GM23338 (cell line): Measurements from ENCODE around the gene TLE6. TPM values are rescaled to one million over a fixed set of nuclear protein-coding genes. Genes with fewer than 3 reads are reported as not detected.

Source experiments
- ATAC-seq: fragments of 200-7000 bp; cut with Tn5 transposase; 3 replicates; pipeline ENCODE4 v1.9.1; 2020
- DNase-seq: peaks from one replicate; pipeline ENCODE4 v3.0.0-alpha.2; 2015; ENCODE audit warnings: low spot score
- H2AFZ ChIP-seq: fragments of 200-600 bp; sonication (generic); 2 replicates; pipeline ENCODE4 v1.8.0; 2016; ENCODE audit warnings: antibody characterized with exemption, mild to moderate bottlenecking, moderate library complexity
- H3F3A ChIP-seq: fragments of 200-600 bp; sonication (generic); replicated peaks from 2 replicates; pipeline ENCODE4 v1.8.0; 2017; ENCODE audit warnings: antibody characterized with exemption, mixed run types, low read depth
- H3K27ac ChIP-seq: fragments of 200-600 bp; sonication (generic); 2 replicates; pipeline ENCODE4 v1.6.1; 2016; ENCODE audit warnings: low read depth
- H3K27me3 ChIP-seq: fragments of 200-600 bp; sonication (generic); 2 replicates; pipeline ENCODE4 v1.8.0; 2016; ENCODE audit warnings: mild to moderate bottlenecking, mixed run types, moderate library complexity; ENCODE audit not compliant: insufficient read depth
- H3K36me3 ChIP-seq: fragments of 200-600 bp; sonication (generic); 2 replicates; pipeline ENCODE4 v1.8.0; 2016; ENCODE audit warnings: mild to moderate bottlenecking; ENCODE audit not compliant: insufficient read depth
- H3K4me1 ChIP-seq: fragments of 200-600 bp; sonication (generic); 2 replicates; pipeline ENCODE4 v1.8.0; 2016; ENCODE audit warnings: mild to moderate bottlenecking, moderate library complexity; ENCODE audit not compliant: insufficient read depth
- H3K4me2 ChIP-seq: fragments of 200-600 bp; sonication (generic); 2 replicates; pipeline ENCODE4 v1.7.1; 2017; ENCODE audit warnings: mixed run types
- H3K4me3 ChIP-seq: fragments of 200-600 bp; sonication (generic); 2 replicates; pipeline ENCODE4 v1.6.1; 2016; ENCODE audit warnings: mixed run types
- H3K79me2 ChIP-seq: fragments of 200-600 bp; sonication (generic); replicated peaks from 2 replicates; pipeline ENCODE4 v1.8.0; 2017; ENCODE audit warnings: mild to moderate bottlenecking; ENCODE audit not compliant: insufficient read depth
- H3K9me2 ChIP-seq: fragments of 200-600 bp; sonication (generic); 2 replicates; pipeline ENCODE4 v1.8.0; 2017; ENCODE audit not compliant: insufficient read depth
- H4K20me1 ChIP-seq: fragments of 200-600 bp; sonication (generic); replicated peaks from 2 replicates; pipeline ENCODE4 v1.8.0; 2017; ENCODE audit warnings: mild to moderate bottlenecking; ENCODE audit not compliant: insufficient read depth
- H3K27ac Mint-ChIP-seq: 2 replicates; pipeline ENCODE4 v1.8.0; 2020; ENCODE audit warnings: inconsistent platforms, mild to moderate bottlenecking, moderate library complexity, mixed read lengths
- H3K27me3 Mint-ChIP-seq: 3 replicates; pipeline ENCODE4 v1.8.0; 2022; ENCODE audit warnings: low read depth, mild to moderate bottlenecking, moderate library complexity, mixed read lengths, inconsistent platforms; ENCODE audit not compliant: insufficient read depth, poor library complexity
- H3K36me3 Mint-ChIP-seq: 3 replicates; pipeline ENCODE4 v1.8.0; 2021; ENCODE audit warnings: low read depth, mild to moderate bottlenecking, inconsistent platforms, moderate library complexity, mixed read lengths
- H3K4me1 Mint-ChIP-seq: 3 replicates; pipeline ENCODE4 v1.8.0; 2020; ENCODE audit warnings: mild to moderate bottlenecking, inconsistent platforms, mixed read lengths
- H3K4me3 Mint-ChIP-seq: 3 replicates; pipeline ENCODE4 v1.8.0; 2021; ENCODE audit warnings: moderate library complexity, mild to moderate bottlenecking, inconsistent platforms, mixed read lengths
- H3K9me3 Mint-ChIP-seq: 3 replicates; pipeline ENCODE4 v1.8.0; 2020; ENCODE audit warnings: moderate library complexity, mild to moderate bottlenecking, inconsistent platforms, mixed read lengths
- CREB1 ChIP-seq: fragments of 250-450 bp; sonication (Bioruptor Pico); IDR thresholded peaks from 2 replicates; pipeline ENCODE4 v1.5.0; 2020; ENCODE audit warnings: low read depth, mild to moderate bottlenecking, moderate library complexity
- CTCF ChIP-seq, 2 experiments: fragments of 200-600 bp in 1 of 2; sonication (generic) in 1 of 2; conservative IDR thresholded peaks; 2 replicates each; pipeline versions ENCODE4 v1.5.1 to v1.6.1; 2016 to 2017; ENCODE audit warnings: antibody characterized with exemption in 2 of 2, low read depth in 2 of 2, mild to moderate bottlenecking in 2 of 2, moderate library complexity in 1 of 2
- ETS1 ChIP-seq: IDR thresholded peaks from 2 replicates; pipeline ENCODE4 v1.6.1; 2016; ENCODE audit warnings: antibody characterized with exemption
- EZH2 ChIP-seq: fragments of 200-600 bp; sonication (generic); IDR thresholded peaks from one replicate; pipeline ENCODE4 v1.8.0; 2017; ENCODE audit warnings: antibody characterized with exemption, mild to moderate bottlenecking, low read depth; ENCODE audit not compliant: unreplicated experiment
- EZH2phosphoT487 ChIP-seq: fragments of 200-600 bp; sonication (generic); IDR thresholded peaks from one replicate; pipeline ENCODE4 v1.8.1; 2018; ENCODE audit warnings: antibody characterized with exemption; ENCODE audit not compliant: unreplicated experiment
- JUNB ChIP-seq: IDR thresholded peaks from one replicate; pipeline ENCODE4 v1.6.1; 2016; ENCODE audit warnings: antibody characterized with exemption; ENCODE audit not compliant: unreplicated experiment
- NANOG ChIP-seq: IDR thresholded peaks from 2 replicates; pipeline ENCODE4 v1.6.1; 2016; ENCODE audit warnings: antibody characterized with exemption, borderline replicate concordance
- POLR2AphosphoS5 ChIP-seq: IDR thresholded peaks from 2 replicates; pipeline ENCODE4 v1.6.1; 2016; ENCODE audit warnings: antibody characterized with exemption, low read depth
- REST ChIP-seq: IDR thresholded peaks from one replicate; pipeline ENCODE4 v1.6.1; 2018; ENCODE audit warnings: antibody characterized with exemption; ENCODE audit not compliant: unreplicated experiment
- STAT1 ChIP-seq: IDR thresholded peaks from one replicate; pipeline ENCODE4 v1.6.1; 2016; ENCODE audit warnings: antibody characterized with exemption; ENCODE audit not compliant: unreplicated experiment
- ZNF114 ChIP-seq: fragments of 250-450 bp; sonication (Bioruptor Pico); IDR thresholded peaks from 2 replicates; pipeline ENCODE4 v1.5.0; 2020; ENCODE audit warnings: mild to moderate bottlenecking, moderate library complexity
- ZNF331 ChIP-seq: fragments of 250-450 bp; sonication (Bioruptor Pico); IDR thresholded peaks from 2 replicates; pipeline ENCODE4 v1.5.0; 2020; ENCODE audit warnings: low read depth, mild to moderate bottlenecking, moderate library complexity
- ZNF462 ChIP-seq: fragments of 250-450 bp; sonication (Bioruptor Pico); IDR thresholded peaks from 2 replicates; pipeline ENCODE4 v1.5.0; 2020; ENCODE audit warnings: mild to moderate bottlenecking, moderate library complexity
- polyA plus RNA-seq: library from polyadenylated mRNA; unstranded; fragments of >200 nt; fragmentation: Nextera tagmentation; extraction: Ambion mirVana; gene quantifications from 2 replicates; pipeline ENCODE4 v1.2.1, GENCODE V29; 2016
- total RNA-seq: library from RNA; depleted of rRNA; stranded (reverse); fragments of >200 nt; shearing (Covaris generic); gene quantifications from 2 replicates; pipeline ENCODE4 v1.2.3, GENCODE V29; 2014

TLE6 gene
- total and polyA plus RNA-seq, 2 experiments from 2014 or later = 2.4 TPM

GRCh38 chr19:2974342-2975041 is 2.9 kb upstream of the TLE6 start:
- no peaks in the 10 kb centered on the region for H3K79me2 ChIP-seq
- no peak overlapping the region for H3K4me2 ChIP-seq

More at GRCh38 chr19:2974342-2975041, 2.9 kb upstream of the TLE6 start:
- Mint-ChIP-seq H3K27ac (no peak overlapping the region), H3K4me3 (no peak overlapping the region), H3K9me3 (no peaks in the 10 kb centered on the region), H3K4me1 (peaks cover 8% of the 10 kb centered on the region), H3K27me3 (peaks cover 39% of the 10 kb centered on the region), H3K36me3 (no peaks in the 10 kb centered on the region)
- Histone ChIP-seq H3K36me3 (no peaks in the 10 kb centered on the region), H3K9me2 (no peaks in the 10 kb centered on the region), H3K27me3 (peaks cover 17% of the 10 kb centered on the region), H3F3A (peaks cover 5% of the 10 kb centered on the region; the same call in 1 of the 2 replicates), H4K20me1 (no peaks in the 10 kb centered on the region), H3K27ac (no peak overlapping the region), H3K4me1 (peaks cover 11% of the 10 kb centered on the region; the same call in 1 of the 2 replicates), H2AFZ (no peak overlapping the region), H3K4me3 (no peak overlapping the region)
- DNase-seq (no peak), ATAC-seq (no peak)
- no peak for TF ChIP-seq ZNF331
- TF ChIP-seq CTCF (conservative IDR thresholded peaks at IDR 0.05; ENCODE audit: low read depth in 2 of 2) = no peak
- no peak for TF ChIP-seq JUNB
- no peak for TF ChIP-seq STAT1
- TF ChIP-seq EZH2phosphoT487 = no peak
- no peak for TF ChIP-seq ZNF462 (CRISPR knock-in tag)
- no peak for TF ChIP-seq EZH2
- no peak for TF ChIP-seq ZNF114
- no peak for TF ChIP-seq REST
- TF ChIP-seq ETS1 = no peak
- no peak for TF ChIP-seq CREB1 (CRISPR knock-in tag)
- no peak for TF ChIP-seq NANOG
- TF ChIP-seq POLR2AphosphoS5 = no peak
